H1 (cell line): ENCODE results near the gene MCOLN3. TPM values are rescaled to one million over a fixed set of nuclear protein-coding genes. Genes with fewer than 3 reads are reported as not detected.

ENCODE experiments used
- CHD7 ChIP-seq: fragments of 300-600 bp; sonication (generic); IDR thresholded peaks from 2 replicates; pipeline ENCODE4 v1.7.1; 2012; ENCODE audit warnings: low read length, moderate library complexity, mild to moderate bottlenecking, inconsistent platforms; ENCODE audit not compliant: insufficient replicate concordance
- JUN ChIP-seq: IDR thresholded peaks from 2 replicates; pipeline ENCODE4 v1.6.1; 2011; ENCODE audit warnings: low read depth, mild to moderate bottlenecking, improper control_type of control experiment, low read length
- RNF2 ChIP-seq: fragments of 200-900, 300-1000 bp; sonication (generic); IDR thresholded peaks from 2 replicates; pipeline ENCODE4 v1.7.1; 2016; ENCODE audit warnings: borderline replicate concordance, low read depth, mild to moderate bottlenecking, antibody characterized with exemption, low read length; ENCODE audit not compliant: poor library complexity, severe bottlenecking; ENCODE audit errors: missing control alignments
- SIN3A ChIP-seq, 2 experiments: IDR thresholded peaks in 1 of 2; conservative IDR thresholded peaks in 1 of 2; 2 replicates each; pipeline ENCODE4 v1.6.1; 2011 to 2012; ENCODE audit warnings: low read length in 2 of 2, improper control_type of control experiment in 1 of 2, low read depth in 1 of 2, mild to moderate bottlenecking in 1 of 2
- polyA plus RNA-seq, 7 experiments: library from polyadenylated mRNA; depleted of rRNA in 3 of 7; stranded (reverse) in 5 of 7; unstranded in 2 of 7; fragments of >200 nt in 5 of 7; fragments of 200-250 nt in 2 of 7; gene quantifications; 1 replicate in 5 of 7; 2 replicates in 1 of 7; 4 replicates in 1 of 7; pipeline versions ENCODE4 v1.2.1 to v1.2.3, GENCODE V29; 2011 to 2013; ENCODE audit warnings: missing spikeins in 2 of 7, mixed read lengths in 2 of 7
- total RNA-seq: library from RNA; stranded (reverse); fragmentation: NEBNext Ultra II Directional; extraction: Animal tissue kit (Norgen Biotek cat#: 25700); gene quantifications from 2 replicates; pipeline ENCODE4 v1.2.1, GENCODE V29; 2021

Gene MCOLN3
- total and polyA plus RNA-seq, 2 of the 8 experiments (the other 6 are each of a cell fraction or from before 2014, with no cell fraction given) = 3.8 to 4.9 TPM

- TF ChIP-seq CHD7 (no peak), RNF2 (no peak), JUN (no peak), SIN3A (conservative IDR thresholded peaks at IDR 0.05 in 1 of 2, IDR thresholded peaks at IDR 0.05 in 1 of 2; ENCODE audit: low read depth in 1 of 2, low read length in 2 of 2) (no peak)
These were observed 57.0 kb downstream of the MCOLN3 start (continued) for GRCh38 chr1:84991097-84991920.
